ENCODE results near the gene CPZ. TPM values are rescaled to one million over a fixed set of nuclear protein-coding genes. Genes with fewer than 3 reads are reported as not detected.

CPZ gene
- total and polyA plus RNA-seq, 7 donors, result 0.04 to 0.30 (median 0.08) TPM; not detected in 4

- H3K27ac ChIP-seq, result no peak overlapping the region
- intact Hi-C loops (cut with DNase I), result no loop called here
- no peaks in the 10 kb centered on the region for H3K4me1 ChIP-seq
- H3K9me3 ChIP-seq, result no peaks in the 10 kb centered on the region
- ATAC-seq (no peak), DNase-seq (no peak)
- no peak for TF ChIP-seq CTCF (IDR thresholded peaks at IDR 0.05)
- 59 to 66% (median 63%) methylated on average over 19 of the region's 19 CpGs for WGBS, 3 donors
- no peak overlapping the region for H3K4me3 ChIP-seq
- H3K27me3 ChIP-seq (ENCODE audit: insufficient read depth in 3 of 3, low read length in 2 of 3), result peaks cover 0 to 12% (median 1%) of the 10 kb centered on the region in 3 donors
- no peaks in the 10 kb centered on the region for H3K36me3 ChIP-seq (ENCODE audit: insufficient read depth in 1 of 2, low read depth in 1 of 2)
Measured at GRCh38 chr4:8665406-8666360, 73.1 kb downstream of the CPZ start.

- no peak for TF ChIP-seq CTCF (IDR thresholded peaks at IDR 0.05)
- no peak for ATAC-seq
- no peaks in the 10 kb centered on the region for H3K4me1 ChIP-seq
- H3K27ac ChIP-seq, result no peak overlapping the region
- 69 to 76% (median 75%) methylated on average over 6 of the region's 6 CpGs for WGBS, 3 donors
- no peak for DNase-seq
- no peaks in the 10 kb centered on the region for H3K36me3 ChIP-seq (ENCODE audit: insufficient read depth in 1 of 2, low read depth in 1 of 2)
- peaks cover 0 to 12% (median 1%) of the 10 kb centered on the region in 3 donors for H3K27me3 ChIP-seq (ENCODE audit: insufficient read depth in 3 of 3, low read length in 2 of 3)
- H3K4me3 ChIP-seq, result no peak overlapping the region
- no peaks in the 10 kb centered on the region for H3K9me3 ChIP-seq
- intact Hi-C loops (cut with DNase I), result no loop called here
Measured at GRCh38 chr4:8666581-8666980, 74.0 kb downstream of the CPZ start.

Other genes starting within 250 kb of the CPZ start
- 10 to 100 TPM; 10.3 to 18.8 (median 12.6) TPM for gene ACOX3, start 152.0 kb upstream of the CPZ start, total RNA-seq
- gene ACOX3, start 152.0 kb upstream of the CPZ start, polyA plus RNA-seq, result 10 to 100 TPM in 1 of 3 donors, 1 to 10 TPM in 2; 5.6 to 10.8 (median 8.1) TPM
- gene TRMT44, start 152.0 kb upstream of the CPZ start, total RNA-seq, result 1 to 10 TPM; 5.4 to 9.1 (median 6.8) TPM
- 1 to 10 TPM; 3.4 to 5.0 (median 3.6) TPM for gene TRMT44, start 152.0 kb upstream of the CPZ start, polyA plus RNA-seq
- gene GPR78, start 12.4 kb upstream of the CPZ start, total RNA-seq, result not detected
- not detected for gene GPR78, start 12.4 kb upstream of the CPZ start, polyA plus RNA-seq